WTC11 (cell line): Measurements from ENCODE around the gene TUBB1. TPM values are rescaled to one million over a fixed set of nuclear protein-coding genes. Genes with fewer than 3 reads are reported as not detected.

ENCODE experiments used
- ATAC-seq: fragments of 200-7000 bp; cut with Tn5 transposase; 2 replicates; pipeline ENCODE4 v1.10.0; 2021; ENCODE audit warnings: mild to moderate bottlenecking, moderate library complexity
- CTCF ChIA-PET: fragments of 300-600 bp; sonication (Branson Sonifier 250); formaldehyde crosslinking; loops from one replicate; lab custom pipeline; 2021; ENCODE audit warnings: antibody characterized with exemption; lab: Charles Lee
- POLR2A ChIA-PET: fragments of 350-600 bp; sonication (Branson Sonifier 250); formaldehyde crosslinking; loops from one replicate; lab custom pipeline; 2021; ENCODE audit warnings: antibody characterized with exemption; lab: Charles Lee
- DNase-seq: peaks from one replicate; pipeline ENCODE4 v3.0.0; 2021; ENCODE audit warnings: low spot score
- H3K27ac Mint-ChIP-seq: 2 replicates; pipeline ENCODE4 v1.8.0; 2021; ENCODE audit warnings: mixed read lengths
- H3K27me3 Mint-ChIP-seq: 2 replicates; pipeline ENCODE4 v1.8.0; 2021; ENCODE audit warnings: low read depth, mild to moderate bottlenecking, moderate library complexity, mixed read lengths
- H3K36me3 Mint-ChIP-seq: 2 replicates; pipeline ENCODE4 v1.8.0; 2021; ENCODE audit warnings: mixed read lengths
- H3K4me1 Mint-ChIP-seq: 2 replicates; pipeline ENCODE4 v1.8.0; 2022; ENCODE audit warnings: mixed read lengths
- H3K4me3 Mint-ChIP-seq: 2 replicates; pipeline ENCODE4 v1.8.0; 2021; ENCODE audit warnings: mild to moderate bottlenecking, moderate library complexity, mixed read lengths
- H3K9me3 Mint-ChIP-seq: 2 replicates; pipeline ENCODE4 v1.8.0; 2021; ENCODE audit warnings: mixed read lengths
- CREM ChIP-seq: sonication (generic); formaldehyde crosslinking; IDR thresholded peaks from 2 replicates; pipeline ENCODE4 v1.8.1; 2022; ENCODE audit warnings: mild to moderate bottlenecking, missing genetic modification reagents, moderate library complexity
- ELF4 ChIP-seq: sonication (generic); formaldehyde crosslinking; IDR thresholded peaks from 2 replicates; pipeline ENCODE4 v1.8.1; 2022; ENCODE audit warnings: low read depth, mild to moderate bottlenecking, moderate library complexity, missing genetic modification reagents
- EMX1 ChIP-seq: fragments of 250-450 bp; sonication (Bioruptor Pico); IDR thresholded peaks from 2 replicates; pipeline ENCODE4 v1.8.0; 2021; ENCODE audit warnings: mild to moderate bottlenecking
- ETV6 ChIP-seq: sonication (generic); formaldehyde crosslinking; IDR thresholded peaks from 2 replicates; pipeline ENCODE4 v1.8.1; 2022; ENCODE audit warnings: mild to moderate bottlenecking, missing genetic modification reagents
- KAT7 ChIP-seq: sonication (generic); formaldehyde crosslinking; IDR thresholded peaks from 2 replicates; pipeline ENCODE4 v1.8.1; 2023; ENCODE audit warnings: missing genetic modification reagents, mild to moderate bottlenecking, borderline replicate concordance
- MYBL2 ChIP-seq: sonication (generic); formaldehyde crosslinking; IDR thresholded peaks from 2 replicates; pipeline ENCODE4 v1.8.1; 2023; ENCODE audit warnings: mild to moderate bottlenecking, moderate library complexity, missing genetic modification reagents
- NR1H2 ChIP-seq: sonication (generic); formaldehyde crosslinking; IDR thresholded peaks from 2 replicates; pipeline ENCODE4 v1.9.0; 2021; ENCODE audit warnings: mild to moderate bottlenecking, moderate library complexity, missing genetic modification reagents
- RORB ChIP-seq: fragments of 250-450 bp; sonication (Bioruptor Pico); IDR thresholded peaks from 2 replicates; pipeline ENCODE4 v1.9.0; 2021; ENCODE audit warnings: mild to moderate bottlenecking
- SMAD3 ChIP-seq: sonication (generic); formaldehyde crosslinking; IDR thresholded peaks from 2 replicates; pipeline ENCODE4 v1.8.0; 2022; ENCODE audit warnings: missing genetic modification reagents, mild to moderate bottlenecking, borderline replicate concordance
- ZNF138 ChIP-seq: sonication (generic); formaldehyde crosslinking; conservative IDR thresholded peaks from 2 replicates; pipeline ENCODE4 v1.8.1; 2022; ENCODE audit warnings: mild to moderate bottlenecking, moderate library complexity, missing genetic modification reagents
- ZNF317 ChIP-seq: sonication (generic); formaldehyde crosslinking; IDR thresholded peaks from 2 replicates; pipeline ENCODE4 v1.8.1; 2023; ENCODE audit warnings: low read depth, mild to moderate bottlenecking, moderate library complexity, missing genetic modification reagents, borderline replicate concordance
- total RNA-seq: library from RNA; stranded (reverse); gene quantifications from 3 replicates; pipeline ENCODE4 v1.2.3, GENCODE V29; 2021
- TF ChIP-seq, protein P1 (sequence below): sonication (generic); formaldehyde crosslinking; IDR thresholded peaks from 2 replicates; pipeline ENCODE4 v1.8.1; 2023; ENCODE audit warnings: mild to moderate bottlenecking, missing genetic modification reagents, borderline replicate concordance
- TF ChIP-seq, protein P2 (sequence below): sonication (generic); formaldehyde crosslinking; IDR thresholded peaks from 2 replicates; pipeline ENCODE4 v1.8.0; 2022; ENCODE audit warnings: mild to moderate bottlenecking, missing genetic modification reagents
- TF ChIP-seq, protein P3 (sequence below): sonication (generic); formaldehyde crosslinking; conservative IDR thresholded peaks from 2 replicates; pipeline ENCODE4 v1.8.1; 2022; ENCODE audit warnings: mild to moderate bottlenecking, missing genetic modification reagents
- TF ChIP-seq, protein P4 (sequence below): sonication (generic); formaldehyde crosslinking; IDR thresholded peaks from 2 replicates; pipeline ENCODE4 v1.8.1; 2023; ENCODE audit warnings: mild to moderate bottlenecking, missing genetic modification reagents, moderate library complexity
- TF ChIP-seq, protein P5 (sequence below): sonication (generic); formaldehyde crosslinking; IDR thresholded peaks from 2 replicates; pipeline ENCODE4 v1.8.1; 2022; ENCODE audit warnings: missing genetic modification reagents, borderline replicate concordance
- TF ChIP-seq, protein P6 (sequence below): sonication (generic); formaldehyde crosslinking; IDR thresholded peaks from 2 replicates; pipeline ENCODE4 v1.8.1; 2023; ENCODE audit warnings: mild to moderate bottlenecking, missing genetic modification reagents, moderate library complexity
- TF ChIP-seq, protein P7 (sequence below): sonication (generic); formaldehyde crosslinking; IDR thresholded peaks from 2 replicates; pipeline ENCODE4 v1.8.1; 2022; ENCODE audit warnings: low read depth, missing genetic modification reagents, borderline replicate concordance
- TF ChIP-seq, protein P8 (sequence below): fragments of 250-450 bp; sonication (Bioruptor Pico); conservative IDR thresholded peaks from 2 replicates; pipeline ENCODE4 v1.9.0; 2021; ENCODE audit warnings: mild to moderate bottlenecking
- TF ChIP-seq, protein P9 (sequence below): sonication (generic); formaldehyde crosslinking; IDR thresholded peaks from 2 replicates; pipeline ENCODE4 v1.8.0; 2022; ENCODE audit warnings: mild to moderate bottlenecking, missing genetic modification reagents

Gene TUBB1
- total RNA-seq, 1 experiment from 2014 or later: not detected

DNA sequence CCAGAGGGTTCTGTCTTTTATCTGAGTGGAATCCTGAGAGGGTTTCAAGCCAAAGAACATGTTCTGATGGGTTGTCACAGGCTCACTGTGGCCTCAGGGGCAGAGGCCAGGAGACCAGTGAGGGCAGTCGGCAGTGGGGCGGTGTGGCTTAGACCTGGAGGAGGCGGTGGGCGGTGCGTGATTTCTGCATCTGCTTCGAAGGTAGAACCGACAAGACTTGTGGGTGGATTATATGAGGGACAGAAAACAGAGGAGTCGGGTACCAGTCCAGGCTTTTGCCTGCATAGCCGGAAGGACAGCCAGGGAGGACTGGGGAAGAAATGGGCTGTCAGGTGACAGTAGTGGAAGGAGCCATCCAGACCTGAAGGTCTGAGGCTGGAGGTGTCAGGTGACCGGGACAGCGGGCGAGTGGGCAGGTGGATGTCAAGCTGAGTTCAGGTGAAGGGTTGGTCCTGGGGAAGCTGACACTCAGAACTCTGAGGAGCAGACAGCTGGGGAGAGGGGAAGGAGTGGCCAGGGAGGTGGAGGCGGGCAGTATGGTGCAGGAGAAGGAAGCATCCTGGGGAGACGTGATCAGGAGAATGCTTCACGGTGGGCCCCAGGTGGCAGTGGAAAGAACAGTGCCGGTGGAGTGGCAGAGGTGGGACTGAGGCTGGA lies 15.3 kb upstream of the TUBB1 start:
- POLR2A ChIA-PET: no interaction called here
- H3K27me3 Mint-ChIP-seq: peaks cover 17% of the 10 kb centered on the region
- H3K4me1 Mint-ChIP-seq: peaks cover 12% of the 10 kb centered on the region
- DNase-seq (no peak), ATAC-seq (no peak)
- TF ChIP-seq ELF4 (no peak), ETV6 (CRISPR knock-in tag) (no peak), KAT7 (no peak), ZNF138 (CRISPR knock-in tag) (no peak), CREM (CRISPR knock-in tag) (no peak), MYBL2 (CRISPR knock-in tag) (no peak), NR1H2 (no peak), EMX1 (CRISPR knock-in tag) (no peak), SMAD3 (CRISPR knock-in tag) (no peak), RORB (CRISPR knock-in tag) (no peak), ZNF317 (no peak)
- TF ChIP-seq, protein P1, sequence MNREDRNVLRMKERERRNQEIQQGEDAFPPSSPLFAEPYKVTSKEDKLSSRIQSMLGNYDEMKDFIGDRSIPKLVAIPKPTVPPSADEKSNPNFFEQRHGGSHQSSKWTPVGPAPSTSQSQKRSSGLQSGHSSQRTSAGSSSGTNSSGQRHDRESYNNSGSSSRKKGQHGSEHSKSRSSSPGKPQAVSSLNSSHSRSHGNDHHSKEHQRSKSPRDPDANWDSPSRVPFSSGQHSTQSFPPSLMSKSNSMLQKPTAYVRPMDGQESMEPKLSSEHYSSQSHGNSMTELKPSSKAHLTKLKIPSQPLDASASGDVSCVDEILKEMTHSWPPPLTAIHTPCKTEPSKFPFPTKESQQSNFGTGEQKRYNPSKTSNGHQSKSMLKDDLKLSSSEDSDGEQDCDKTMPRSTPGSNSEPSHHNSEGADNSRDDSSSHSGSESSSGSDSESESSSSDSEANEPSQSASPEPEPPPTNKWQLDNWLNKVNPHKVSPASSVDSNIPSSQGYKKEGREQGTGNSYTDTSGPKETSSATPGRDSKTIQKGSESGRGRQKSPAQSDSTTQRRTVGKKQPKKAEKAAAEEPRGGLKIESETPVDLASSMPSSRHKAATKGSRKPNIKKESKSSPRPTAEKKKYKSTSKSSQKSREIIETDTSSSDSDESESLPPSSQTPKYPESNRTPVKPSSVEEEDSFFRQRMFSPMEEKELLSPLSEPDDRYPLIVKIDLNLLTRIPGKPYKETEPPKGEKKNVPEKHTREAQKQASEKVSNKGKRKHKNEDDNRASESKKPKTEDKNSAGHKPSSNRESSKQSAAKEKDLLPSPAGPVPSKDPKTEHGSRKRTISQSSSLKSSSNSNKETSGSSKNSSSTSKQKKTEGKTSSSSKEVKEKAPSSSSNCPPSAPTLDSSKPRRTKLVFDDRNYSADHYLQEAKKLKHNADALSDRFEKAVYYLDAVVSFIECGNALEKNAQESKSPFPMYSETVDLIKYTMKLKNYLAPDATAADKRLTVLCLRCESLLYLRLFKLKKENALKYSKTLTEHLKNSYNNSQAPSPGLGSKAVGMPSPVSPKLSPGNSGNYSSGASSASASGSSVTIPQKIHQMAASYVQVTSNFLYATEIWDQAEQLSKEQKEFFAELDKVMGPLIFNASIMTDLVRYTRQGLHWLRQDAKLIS (CRISPR knock-in tag): no peak
- TF ChIP-seq, protein P2, sequence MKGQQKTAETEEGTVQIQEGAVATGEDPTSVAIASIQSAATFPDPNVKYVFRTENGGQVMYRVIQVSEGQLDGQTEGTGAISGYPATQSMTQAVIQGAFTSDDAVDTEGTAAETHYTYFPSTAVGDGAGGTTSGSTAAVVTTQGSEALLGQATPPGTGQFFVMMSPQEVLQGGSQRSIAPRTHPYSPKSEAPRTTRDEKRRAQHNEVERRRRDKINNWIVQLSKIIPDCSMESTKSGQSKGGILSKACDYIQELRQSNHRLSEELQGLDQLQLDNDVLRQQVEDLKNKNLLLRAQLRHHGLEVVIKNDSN: no peak
- TF ChIP-seq, protein P3, sequence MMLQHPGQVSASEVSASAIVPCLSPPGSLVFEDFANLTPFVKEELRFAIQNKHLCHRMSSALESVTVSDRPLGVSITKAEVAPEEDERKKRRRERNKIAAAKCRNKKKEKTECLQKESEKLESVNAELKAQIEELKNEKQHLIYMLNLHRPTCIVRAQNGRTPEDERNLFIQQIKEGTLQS (CRISPR knock-in tag): no peak
- TF ChIP-seq, protein P4, sequence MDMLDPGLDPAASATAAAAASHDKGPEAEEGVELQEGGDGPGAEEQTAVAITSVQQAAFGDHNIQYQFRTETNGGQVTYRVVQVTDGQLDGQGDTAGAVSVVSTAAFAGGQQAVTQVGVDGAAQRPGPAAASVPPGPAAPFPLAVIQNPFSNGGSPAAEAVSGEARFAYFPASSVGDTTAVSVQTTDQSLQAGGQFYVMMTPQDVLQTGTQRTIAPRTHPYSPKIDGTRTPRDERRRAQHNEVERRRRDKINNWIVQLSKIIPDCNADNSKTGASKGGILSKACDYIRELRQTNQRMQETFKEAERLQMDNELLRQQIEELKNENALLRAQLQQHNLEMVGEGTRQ (CRISPR knock-in tag): no peak
- TF ChIP-seq, protein P5, sequence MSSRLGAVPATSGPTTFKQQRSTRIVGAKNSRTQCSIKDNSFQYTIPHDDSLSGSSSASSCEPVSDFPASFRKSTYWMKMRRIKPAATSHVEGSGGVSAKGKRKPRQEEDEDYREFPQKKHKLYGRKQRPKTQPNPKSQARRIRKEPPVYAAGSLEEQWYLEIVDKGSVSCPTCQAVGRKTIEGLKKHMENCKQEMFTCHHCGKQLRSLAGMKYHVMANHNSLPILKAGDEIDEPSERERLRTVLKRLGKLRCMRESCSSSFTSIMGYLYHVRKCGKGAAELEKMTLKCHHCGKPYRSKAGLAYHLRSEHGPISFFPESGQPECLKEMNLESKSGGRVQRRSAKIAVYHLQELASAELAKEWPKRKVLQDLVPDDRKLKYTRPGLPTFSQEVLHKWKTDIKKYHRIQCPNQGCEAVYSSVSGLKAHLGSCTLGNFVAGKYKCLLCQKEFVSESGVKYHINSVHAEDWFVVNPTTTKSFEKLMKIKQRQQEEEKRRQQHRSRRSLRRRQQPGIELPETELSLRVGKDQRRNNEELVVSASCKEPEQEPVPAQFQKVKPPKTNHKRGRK (CRISPR knock-in tag): no peak
- TF ChIP-seq, protein P6, sequence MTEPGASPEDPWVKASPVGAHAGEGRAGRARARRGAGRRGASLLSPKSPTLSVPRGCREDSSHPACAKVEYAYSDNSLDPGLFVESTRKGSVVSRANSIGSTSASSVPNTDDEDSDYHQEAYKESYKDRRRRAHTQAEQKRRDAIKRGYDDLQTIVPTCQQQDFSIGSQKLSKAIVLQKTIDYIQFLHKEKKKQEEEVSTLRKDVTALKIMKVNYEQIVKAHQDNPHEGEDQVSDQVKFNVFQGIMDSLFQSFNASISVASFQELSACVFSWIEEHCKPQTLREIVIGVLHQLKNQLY: no peak
- TF ChIP-seq, protein P7, sequence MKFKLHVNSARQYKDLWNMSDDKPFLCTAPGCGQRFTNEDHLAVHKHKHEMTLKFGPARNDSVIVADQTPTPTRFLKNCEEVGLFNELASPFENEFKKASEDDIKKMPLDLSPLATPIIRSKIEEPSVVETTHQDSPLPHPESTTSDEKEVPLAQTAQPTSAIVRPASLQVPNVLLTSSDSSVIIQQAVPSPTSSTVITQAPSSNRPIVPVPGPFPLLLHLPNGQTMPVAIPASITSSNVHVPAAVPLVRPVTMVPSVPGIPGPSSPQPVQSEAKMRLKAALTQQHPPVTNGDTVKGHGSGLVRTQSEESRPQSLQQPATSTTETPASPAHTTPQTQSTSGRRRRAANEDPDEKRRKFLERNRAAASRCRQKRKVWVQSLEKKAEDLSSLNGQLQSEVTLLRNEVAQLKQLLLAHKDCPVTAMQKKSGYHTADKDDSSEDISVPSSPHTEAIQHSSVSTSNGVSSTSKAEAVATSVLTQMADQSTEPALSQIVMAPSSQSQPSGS (CRISPR knock-in tag): no peak
- TF ChIP-seq, protein P8, sequence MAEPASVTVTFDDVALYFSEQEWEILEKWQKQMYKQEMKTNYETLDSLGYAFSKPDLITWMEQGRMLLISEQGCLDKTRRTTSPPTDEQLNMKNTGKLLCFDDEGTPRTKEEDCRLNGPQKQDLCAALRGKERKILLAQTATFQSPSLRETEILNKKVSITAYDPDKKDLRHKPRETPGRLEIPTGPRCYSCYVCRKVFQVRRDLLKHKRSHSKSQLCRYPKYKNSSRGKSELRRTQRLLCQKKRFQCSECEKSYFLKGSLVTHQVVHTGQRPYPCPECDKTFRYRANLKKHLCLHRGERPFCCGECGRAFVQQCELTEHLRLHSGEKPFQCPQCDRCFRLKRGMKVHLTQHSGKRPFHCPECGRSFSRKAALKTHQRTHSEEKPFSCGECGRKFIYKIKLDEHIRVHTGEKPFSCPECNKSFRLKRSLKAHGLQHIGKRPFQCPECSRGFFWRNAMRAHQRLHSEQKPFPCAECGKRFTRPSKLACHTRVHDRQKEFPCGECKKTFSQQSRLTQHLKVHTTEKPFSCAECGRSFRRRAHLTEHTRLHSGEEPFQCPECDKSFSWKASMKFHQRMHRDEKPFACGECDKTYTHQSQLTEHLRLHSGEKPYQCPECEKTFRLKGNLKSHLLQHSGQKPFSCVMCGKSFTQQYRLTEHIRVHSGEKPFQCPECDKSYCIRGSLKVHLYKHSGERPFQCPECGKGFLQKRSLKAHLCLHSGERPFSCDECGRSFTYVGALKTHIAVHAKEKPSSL (CRISPR knock-in tag): no peak
- TF ChIP-seq, protein P9, sequence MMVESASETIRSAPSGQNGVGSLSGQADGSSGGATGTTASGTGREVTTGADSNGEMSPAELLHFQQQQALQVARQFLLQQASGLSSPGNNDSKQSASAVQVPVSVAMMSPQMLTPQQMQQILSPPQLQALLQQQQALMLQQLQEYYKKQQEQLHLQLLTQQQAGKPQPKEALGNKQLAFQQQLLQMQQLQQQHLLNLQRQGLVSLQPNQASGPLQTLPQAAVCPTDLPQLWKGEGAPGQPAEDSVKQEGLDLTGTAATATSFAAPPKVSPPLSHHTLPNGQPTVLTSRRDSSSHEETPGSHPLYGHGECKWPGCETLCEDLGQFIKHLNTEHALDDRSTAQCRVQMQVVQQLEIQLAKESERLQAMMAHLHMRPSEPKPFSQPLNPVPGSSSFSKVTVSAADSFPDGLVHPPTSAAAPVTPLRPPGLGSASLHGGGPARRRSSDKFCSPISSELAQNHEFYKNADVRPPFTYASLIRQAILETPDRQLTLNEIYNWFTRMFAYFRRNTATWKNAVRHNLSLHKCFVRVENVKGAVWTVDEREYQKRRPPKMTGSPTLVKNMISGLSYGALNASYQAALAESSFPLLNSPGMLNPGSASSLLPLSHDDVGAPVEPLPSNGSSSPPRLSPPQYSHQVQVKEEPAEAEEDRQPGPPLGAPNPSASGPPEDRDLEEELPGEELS (CRISPR knock-in tag): no peak
- no peaks in the 10 kb centered on the region for H3K9me3 Mint-ChIP-seq
- no peaks in the 10 kb centered on the region for H3K36me3 Mint-ChIP-seq
- no peak overlapping the region for H3K27ac Mint-ChIP-seq
- CTCF ChIA-PET: no interaction called here
- H3K4me3 Mint-ChIP-seq: no peak overlapping the region
